WERI-Rb-1 (cell line): ENCODE results near the gene MRPL33.

Experiments
- DNase-seq: peaks from one replicate; pipeline ENCODE4 v3.0.0-alpha.2; 2020
- H3K27ac ChIP-seq: fragments of 250-450 bp; sonication (Bioruptor Pico); 2 replicates; pipeline ENCODE4 v1.5.1; 2020; ENCODE audit warnings: mild to moderate bottlenecking, moderate library complexity
- H3K27me3 ChIP-seq: fragments of 250-450 bp; sonication (Bioruptor Pico); 2 replicates; pipeline ENCODE4 v1.5.1; 2021; ENCODE audit warnings: mild to moderate bottlenecking, low read depth, moderate library complexity; ENCODE audit not compliant: insufficient read depth, severe bottlenecking
- H3K36me3 ChIP-seq: fragments of 250-450 bp; sonication (Bioruptor Pico); 2 replicates; pipeline ENCODE4 v1.5.1; 2020; ENCODE audit warnings: mild to moderate bottlenecking, moderate library complexity
- H3K4me3 ChIP-seq: 2 replicates; pipeline ENCODE4 v1.5.1; 2011; ENCODE audit warnings: low read depth, mild to moderate bottlenecking, control low read depth, low read length
- H3K9me3 ChIP-seq: fragments of 250-450 bp; sonication (Bioruptor Pico); 2 replicates; pipeline ENCODE4 v1.5.1; 2021; ENCODE audit warnings: mild to moderate bottlenecking, moderate library complexity; ENCODE audit not compliant: severe bottlenecking
- CTCF ChIP-seq: IDR thresholded peaks from 2 replicates; pipeline ENCODE4 v1.5.1; 2011; ENCODE audit warnings: low read depth, mild to moderate bottlenecking, control low read depth, inconsistent platforms, low read length

MRPL33 gene

GRCh38 chr2:27798948-27799645 is 27.6 kb downstream of the MRPL33 start:
- no peak overlapping the region for H3K27ac ChIP-seq
- TF ChIP-seq CTCF = no peak
- H3K4me3 ChIP-seq = no peak overlapping the region

GRCh38 chr2:27799646-27800010 is 28.1 kb downstream of the MRPL33 start:
- TF ChIP-seq CTCF = no peak
- H3K27me3 ChIP-seq = no peaks in the 10 kb centered on the region
- no peak for DNase-seq
- no peaks in the 10 kb centered on the region for H3K36me3 ChIP-seq
- no peaks in the 10 kb centered on the region for H3K9me3 ChIP-seq
- H3K4me3 ChIP-seq = no peak overlapping the region
- no peak overlapping the region for H3K27ac ChIP-seq

More at GRCh38 chr2:27798948-27799645, 27.6 kb downstream of the MRPL33 start:
- Histone ChIP-seq H3K36me3 (no peaks in the 10 kb centered on the region), H3K27me3 (no peaks in the 10 kb centered on the region), H3K9me3 (no peaks in the 10 kb centered on the region)
- DNase-seq = no peak

- no peak overlapping the region for H3K4me3 ChIP-seq
- H3K27ac ChIP-seq = no peak overlapping the region
- no peaks in the 10 kb centered on the region for H3K36me3 ChIP-seq
- H3K27me3 ChIP-seq = no peaks in the 10 kb centered on the region
- DNase-seq = peak; percentile 42
- no peak for TF ChIP-seq CTCF
- H3K9me3 ChIP-seq = no peaks in the 10 kb centered on the region
Measured at GRCh38 chr2:27800856-27801255, 29.3 kb downstream of the MRPL33 start.

GRCh38 chr2:27802547-27802946 is 31.0 kb downstream of the MRPL33 start:
- no peaks in the 10 kb centered on the region for H3K9me3 ChIP-seq
- H3K27me3 ChIP-seq = no peaks in the 10 kb centered on the region
- no peak for DNase-seq
- H3K4me3 ChIP-seq = no peak overlapping the region
- H3K36me3 ChIP-seq = no peaks in the 10 kb centered on the region
- no peak for TF ChIP-seq CTCF
- no peak overlapping the region for H3K27ac ChIP-seq

GRCh38 chr2:27803046-27803445 is 31.5 kb downstream of the MRPL33 start:
- no peak for DNase-seq
- H3K4me3 ChIP-seq = no peak overlapping the region
- H3K9me3 ChIP-seq = no peaks in the 10 kb centered on the region
- no peaks in the 10 kb centered on the region for H3K27me3 ChIP-seq
- no peaks in the 10 kb centered on the region for H3K36me3 ChIP-seq
- TF ChIP-seq CTCF = no peak
- no peak overlapping the region for H3K27ac ChIP-seq

GRCh38 chr2:27804146-27804545 is 32.6 kb downstream of the MRPL33 start:
- H3K4me3 ChIP-seq = no peak overlapping the region
- H3K9me3 ChIP-seq = no peaks in the 10 kb centered on the region
- TF ChIP-seq CTCF = no peak
- H3K36me3 ChIP-seq = no peaks in the 10 kb centered on the region
- H3K27me3 ChIP-seq = no peaks in the 10 kb centered on the region
- H3K27ac ChIP-seq = no peak overlapping the region
- no peak for DNase-seq
